GM21786 (cell line): ENCODE results near the gene MINK1.
"Not testable (repeated sequence)": the region's sequence is repeated elsewhere in the genome, so short reads cannot be mapped to it uniquely, and the experiment has no call there.

Experiments used
- ATAC-seq: cut with Tn5 transposase; IDR thresholded peaks from one replicate; pipeline ENCODE4 v1.9.1; 2021; ENCODE audit not compliant: unreplicated experiment

The MINK1 gene

GRCh38 chr17:4869058-4869998 lies 36.2 kb downstream of the MINK1 start:
- ATAC-seq = not testable (repeated sequence)

GRCh38 chr17:4870855-4871254 lies 37.7 kb downstream of the MINK1 start:
- no peak for ATAC-seq

GRCh38 chr17:4872786-4873185 lies 39.6 kb downstream of the MINK1 start:
- no peak for ATAC-seq

GRCh38 chr17:4877089-4877488 lies 43.9 kb downstream of the MINK1 start:
- no peak for ATAC-seq

GRCh38 chr17:4879601-4880000 lies 46.5 kb downstream of the MINK1 start:
- no peak for ATAC-seq

GRCh38 chr17:4880857-4881256 lies 47.7 kb downstream of the MINK1 start:
- no peak for ATAC-seq

- no peak for ATAC-seq
Measured at GRCh38 chr17:4881761-4882555, 48.8 kb downstream of the MINK1 start.

- ATAC-seq = no peak
Measured at GRCh38 chr17:4884489-4884888, 51.3 kb downstream of the MINK1 start.

GRCh38 chr17:4886830-4887229 lies 53.7 kb downstream of the MINK1 start:
- no peak for ATAC-seq

- no peak for ATAC-seq
Measured at GRCh38 chr17:4887581-4887980, 54.4 kb downstream of the MINK1 start.

- ATAC-seq = no peak
Measured at GRCh38 chr17:4891411-4892410, 58.6 kb downstream of the MINK1 start.

GRCh38 chr17:4892499-4893221 lies 59.5 kb downstream of the MINK1 start:
- no peak for ATAC-seq

- ATAC-seq = no peak
Measured at GRCh38 chr17:4893272-4893671, 60.1 kb downstream of the MINK1 start.

- ATAC-seq = no peak
Measured at GRCh38 chr17:4893721-4894560, 60.8 kb downstream of the MINK1 start.

GRCh38 chr17:4895121-4895520 lies 62.0 kb downstream of the MINK1 start:
- no peak for ATAC-seq

GRCh38 chr17:4895657-4896331 lies 62.7 kb downstream of the MINK1 start:
- no peak for ATAC-seq

- no peak for ATAC-seq
Measured at GRCh38 chr17:4896332-4897197, 63.4 kb downstream of the MINK1 start.
